ENCODE data around the gene LYRM4. TPM values are rescaled to one million over a fixed set of nuclear protein-coding genes. Genes with fewer than 3 reads are reported as not detected.

LYRM4 gene
- total RNA-seq, 1 experiment from 2014 or later: 52.8 TPM

DNA sequence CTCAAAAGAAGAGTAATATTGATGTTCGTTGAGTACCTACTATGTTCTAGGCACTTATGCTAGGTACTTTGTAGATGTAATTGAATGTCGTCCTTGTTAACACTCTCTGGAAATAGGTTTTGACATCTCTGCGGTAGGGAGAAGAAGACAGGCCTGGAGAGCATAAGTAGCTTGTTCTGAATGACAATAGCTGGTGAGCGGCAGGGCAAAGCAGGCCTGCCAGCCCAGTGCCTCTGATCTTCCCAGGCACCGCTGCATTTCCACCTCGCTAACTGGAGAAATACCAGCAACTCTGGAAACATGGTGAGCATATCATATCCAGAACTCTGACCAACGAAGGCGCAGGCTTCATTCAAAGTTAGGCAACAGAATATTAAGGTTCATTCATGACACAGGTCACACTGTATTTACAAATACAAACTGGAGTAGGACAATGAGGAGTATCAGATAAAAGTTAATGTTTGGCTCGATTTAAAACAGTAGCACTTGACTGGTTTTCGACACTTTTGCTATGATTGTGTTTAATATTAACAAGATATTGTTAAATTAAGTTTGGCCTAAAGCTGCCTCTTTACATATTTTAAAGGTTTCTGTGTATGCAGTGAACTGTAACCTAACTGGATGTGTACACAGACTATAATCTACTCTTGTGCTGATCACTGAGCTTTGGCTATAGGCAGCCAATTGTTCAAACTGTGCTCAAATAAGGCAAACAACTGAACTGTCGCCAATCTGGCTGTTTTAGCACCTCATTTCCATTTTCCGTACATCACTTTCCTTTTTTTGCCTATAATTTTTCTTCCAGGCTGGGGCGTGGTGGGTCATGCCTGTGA is 121.5 kb downstream of the LYRM4 start:
- Mint-ChIP-seq H3K4me3 (ENCODE audit: unreplicated experiment) (no peak overlapping the region), H3K36me3 (ENCODE audit: insufficient read depth, unreplicated experiment) (no peaks in the 10 kb centered on the region), H3K9me3 (ENCODE audit: unreplicated experiment) (no peaks in the 10 kb centered on the region), H3K27me3 (ENCODE audit: insufficient read depth, unreplicated experiment) (no peaks in the 10 kb centered on the region), H3K4me1 (ENCODE audit: low read depth, unreplicated experiment) (no peaks in the 10 kb centered on the region), H3K27ac (ENCODE audit: unreplicated experiment) (no peak overlapping the region)
- Histone ChIP-seq H3K4me1 (no peaks in the 10 kb centered on the region), H3K36me3 (ENCODE audit: control insufficient read depth, insufficient read depth, low read length) (no peaks in the 10 kb centered on the region), H3K27me3 (replicated peaks; ENCODE audit: control insufficient read depth, insufficient read depth, low read length) (no peaks in the 10 kb centered on the region), H3K4me3 (ENCODE audit: low read depth, low read length) (no peak overlapping the region), H3K9me3 (no peaks in the 10 kb centered on the region)
- intact Hi-C loops (cut with micrococcal nuclease; ENCODE audit: unreplicated experiment): no loop called here
- no peak for DNase-seq
- no TSS peak for BruUV-seq (replicated peaks)
- TF ChIP-seq CTCF (IDR thresholded peaks at IDR 0.05; ENCODE audit: insufficient read depth in 1 of 2, low read depth in 1 of 2, low read length in 1 of 2, severe bottlenecking in 1 of 2, unreplicated experiment in 1 of 2): no peak
- CTCF ChIA-PET: no interaction called here
- POLR2A ChIA-PET: no interaction called here

- no peaks in the 10 kb centered on the region for H3K27me3 Mint-ChIP-seq (ENCODE audit: insufficient read depth, unreplicated experiment)
- no peaks in the 10 kb centered on the region for H3K9me3 Mint-ChIP-seq (ENCODE audit: unreplicated experiment)
- no peak overlapping the region for H3K27ac Mint-ChIP-seq (ENCODE audit: unreplicated experiment)
- BruUV-seq (replicated peaks): no TSS peak
- H3K4me3 Mint-ChIP-seq (ENCODE audit: unreplicated experiment): no peak overlapping the region
- no peak overlapping the region for H3K4me3 ChIP-seq (ENCODE audit: low read depth, low read length)
- no peaks in the 10 kb centered on the region for H3K27me3 ChIP-seq (replicated peaks; ENCODE audit: control insufficient read depth, insufficient read depth, low read length)
- ChIA-PET POLR2A (no interaction called here), CTCF (no interaction called here)
- H3K36me3 ChIP-seq (ENCODE audit: control insufficient read depth, insufficient read depth, low read length): no peaks in the 10 kb centered on the region
- intact Hi-C loops (cut with micrococcal nuclease; ENCODE audit: unreplicated experiment): no loop called here
- no peaks in the 10 kb centered on the region for H3K4me1 ChIP-seq
- DNase-seq: no peak
- no peaks in the 10 kb centered on the region for H3K9me3 ChIP-seq
- no peaks in the 10 kb centered on the region for H3K36me3 Mint-ChIP-seq (ENCODE audit: insufficient read depth, unreplicated experiment)
- no peak for TF ChIP-seq CTCF (IDR thresholded peaks at IDR 0.05; ENCODE audit: insufficient read depth in 1 of 2, low read depth in 1 of 2, low read length in 1 of 2, severe bottlenecking in 1 of 2, unreplicated experiment in 1 of 2)
- no peaks in the 10 kb centered on the region for H3K4me1 Mint-ChIP-seq (ENCODE audit: low read depth, unreplicated experiment)
Observed at GRCh38 chr6:5136851-5137250, 123.9 kb downstream of the LYRM4 start.

DNA sequence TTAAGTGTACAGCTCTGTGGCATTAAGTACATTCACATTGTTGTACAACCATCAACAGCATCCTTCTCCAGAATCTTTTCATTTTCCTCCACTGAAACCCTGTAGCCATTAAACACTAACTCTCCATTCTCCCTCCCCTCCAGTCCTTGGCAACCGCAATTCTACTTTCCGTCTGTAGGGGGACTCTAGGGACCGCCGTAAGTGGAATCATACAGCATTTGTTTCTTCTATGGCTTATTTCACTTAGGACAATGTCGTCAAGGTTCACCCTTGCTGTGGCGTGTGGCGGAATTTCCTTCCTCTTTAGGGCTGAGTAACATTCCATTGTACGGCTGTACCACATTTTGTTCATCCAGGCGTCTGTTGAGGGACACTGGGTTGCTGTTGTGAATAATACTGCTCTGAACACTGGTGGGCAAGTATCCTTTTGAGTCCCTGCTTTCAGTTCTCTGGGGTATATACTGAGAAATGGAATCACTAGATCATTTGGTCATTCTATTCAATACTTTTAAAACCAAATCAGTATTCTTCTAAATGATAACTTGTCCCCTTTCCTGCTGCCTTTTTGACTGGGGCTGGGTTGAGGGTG is 124.9 kb downstream of the LYRM4 start:
- Mint-ChIP-seq H3K27me3 (ENCODE audit: insufficient read depth, unreplicated experiment) (no peaks in the 10 kb centered on the region), H3K36me3 (ENCODE audit: insufficient read depth, unreplicated experiment) (no peaks in the 10 kb centered on the region), H3K4me3 (ENCODE audit: unreplicated experiment) (no peak overlapping the region), H3K4me1 (ENCODE audit: low read depth, unreplicated experiment) (no peaks in the 10 kb centered on the region), H3K9me3 (ENCODE audit: unreplicated experiment) (no peaks in the 10 kb centered on the region), H3K27ac (ENCODE audit: unreplicated experiment) (no peak overlapping the region)
- no peaks in the 10 kb centered on the region for H3K36me3 ChIP-seq (ENCODE audit: control insufficient read depth, insufficient read depth, low read length)
- no TSS peak for BruUV-seq (replicated peaks)
- intact Hi-C loops (cut with micrococcal nuclease; ENCODE audit: unreplicated experiment): no loop called here
- CTCF ChIA-PET: no interaction called here
- no peaks in the 10 kb centered on the region for H3K4me1 ChIP-seq
- H3K27me3 ChIP-seq (replicated peaks; ENCODE audit: control insufficient read depth, insufficient read depth, low read length): no peaks in the 10 kb centered on the region
- POLR2A ChIA-PET: no interaction called here
- peak; percentile 42 to 79 for TF ChIP-seq CTCF (IDR thresholded peaks at IDR 0.05; ENCODE audit: insufficient read depth in 1 of 2, low read depth in 1 of 2, low read length in 1 of 2, severe bottlenecking in 1 of 2, unreplicated experiment in 1 of 2)
- H3K9me3 ChIP-seq: no peaks in the 10 kb centered on the region
- H3K4me3 ChIP-seq (ENCODE audit: low read depth, low read length): no peak overlapping the region
- peak in 1 of 2 experiments; percentile 38 for DNase-seq

Data from Caco-2 (cell line).